IMR-90 (cell line): ENCODE data around the gene GMPPB. TPM values are rescaled to one million over a fixed set of nuclear protein-coding genes. Genes with fewer than 3 reads are reported as not detected.

ENCODE experiments used
- ATAC-seq: fragments of 200-7000 bp; cut with Tn5 transposase; 2 replicates; pipeline ENCODE4 v1.9.1; 2020; ENCODE audit warnings: low read depth, mild to moderate bottlenecking, moderate library complexity
- BruUV-seq: library from RNA; stranded (reverse); fragments of 400-500 nt; replicated peaks from 2 replicates; lab custom pipeline; 2021; lab: Mats Ljungman, UMichigan
- CTCF ChIA-PET: fragments of 300-600 bp; formaldehyde crosslinking; extraction: SDS; loops from one replicate; lab custom pipeline; 2021; ENCODE audit warnings: antibody characterized with exemption; lab: Yijun Ruan, JAX
- POLR2A ChIA-PET: fragments of 300-600 bp; sonication (Branson Sonifier 250); formaldehyde crosslinking; loops from one replicate; lab custom pipeline; 2022; ENCODE audit warnings: antibody characterized with exemption; ENCODE audit not compliant: unreplicated experiment; lab: Charles Lee
- DNase-seq: peaks from one replicate; pipeline ENCODE4 v3.0.0; 2013
- H2AFZ ChIP-seq: replicated peaks from 2 replicates; pipeline ENCODE3; 2013; ENCODE audit warnings: low read length, mild to moderate bottlenecking; ENCODE audit not compliant: poor library complexity
- H2AK5ac ChIP-seq: 2 replicates; pipeline ENCODE4 v1.6.1; 2013; ENCODE audit warnings: low read depth, low read length, inconsistent platforms
- H2AK9ac ChIP-seq: replicated peaks from 2 replicates; pipeline ENCODE3; 2013; ENCODE audit warnings: mild to moderate bottlenecking, low read depth, low read length, moderate library complexity; ENCODE audit not compliant: poor library complexity
- H2BK120ac ChIP-seq: 2 replicates; pipeline ENCODE4 v1.6.1; 2013; ENCODE audit warnings: low read depth, low read length, inconsistent platforms
- H2BK15ac ChIP-seq: 3 replicates; pipeline ENCODE4 v1.6.1; 2013; ENCODE audit warnings: low read depth, low read length, inconsistent platforms
- H2BK20ac ChIP-seq: 2 replicates; pipeline ENCODE4 v1.6.1; 2013; ENCODE audit warnings: low read depth, mild to moderate bottlenecking, inconsistent platforms, low read length, moderate library complexity
- H2BK5ac ChIP-seq: 2 replicates; pipeline ENCODE4 v1.6.1; 2013; ENCODE audit warnings: mild to moderate bottlenecking, low read depth, low read length, inconsistent platforms; ENCODE audit not compliant: poor library complexity, severe bottlenecking
- H3K14ac ChIP-seq: replicated peaks from 2 replicates; pipeline ENCODE4 v1.6.1; 2013; ENCODE audit warnings: low read depth, low read length, inconsistent platforms
- H3K18ac ChIP-seq: 2 replicates; pipeline ENCODE4 v1.6.1; 2013; ENCODE audit warnings: low read depth, low read length, control low read depth
- H3K23ac ChIP-seq: 2 replicates; pipeline ENCODE4 v1.6.1; 2013; ENCODE audit warnings: low read depth, low read length, inconsistent platforms
- H3K27ac ChIP-seq: 2 replicates; pipeline ENCODE4 v1.5.1; 2013; ENCODE audit warnings: mild to moderate bottlenecking, control low read depth, low read length; ENCODE audit not compliant: insufficient read depth
- H3K27me3 ChIP-seq: 2 replicates; pipeline ENCODE4 v1.6.1; 2013; ENCODE audit warnings: low read length; ENCODE audit not compliant: control insufficient read depth, insufficient read depth
- H3K36me3 ChIP-seq: 2 replicates; pipeline ENCODE4 v1.6.1; 2013; ENCODE audit warnings: low read length, mixed read lengths; ENCODE audit not compliant: control insufficient read depth, insufficient read depth
- H3K4ac ChIP-seq: 2 replicates; pipeline ENCODE4 v1.6.1; 2013; ENCODE audit warnings: low read depth, low read length, inconsistent platforms
- H3K4me1 ChIP-seq: 2 replicates; pipeline ENCODE4 v1.6.1; 2013; ENCODE audit warnings: low read length, mixed read lengths; ENCODE audit not compliant: control insufficient read depth, insufficient read depth
- H3K4me2 ChIP-seq: 2 replicates; pipeline ENCODE4 v1.6.1; 2013; ENCODE audit warnings: low read depth, mild to moderate bottlenecking, control low read depth, low read length, moderate library complexity
- H3K4me3 ChIP-seq: 2 replicates; pipeline ENCODE4 v1.5.1; 2013; ENCODE audit warnings: low read depth, mild to moderate bottlenecking, control low read depth, low read length, moderate library complexity; ENCODE audit not compliant: insufficient read depth
- H3K56ac ChIP-seq: 2 replicates; pipeline ENCODE4 v1.6.1; 2013; ENCODE audit warnings: low read length, inconsistent platforms; ENCODE audit not compliant: insufficient read depth; ENCODE audit errors: extremely low read depth
- H3K79me1 ChIP-seq, 2 experiments: 2 replicates each; pipeline ENCODE4 v1.6.1; 2013; ENCODE audit warnings: low read length in 2 of 2, inconsistent platforms in 1 of 2, low read depth in 1 of 2
- H3K9ac ChIP-seq: 2 replicates; pipeline ENCODE4 v1.6.1; 2013; ENCODE audit warnings: low read depth, low read length, control low read depth
- H3K9me1 ChIP-seq: 2 replicates; pipeline ENCODE4 v1.6.1; 2013; ENCODE audit warnings: low read length, inconsistent platforms; ENCODE audit not compliant: insufficient read depth
- H3K9me3 ChIP-seq: 2 replicates; pipeline ENCODE4 v1.6.1; 2013; ENCODE audit warnings: low read length; ENCODE audit not compliant: control insufficient read depth, insufficient read depth
- H4K20me1 ChIP-seq: 2 replicates; pipeline ENCODE4 v1.6.1; 2013; ENCODE audit warnings: low read length, inconsistent platforms; ENCODE audit not compliant: insufficient read depth
- H4K5ac ChIP-seq: 2 replicates; pipeline ENCODE4 v1.6.1; 2013; ENCODE audit warnings: mild to moderate bottlenecking, low read depth, low read length, control low read depth
- H4K8ac ChIP-seq, 2 experiments: 2 replicates each; pipeline ENCODE4 v1.6.1; 2013; ENCODE audit warnings: low read depth in 2 of 2, low read length in 2 of 2, control low read depth in 1 of 2, inconsistent platforms in 1 of 2
- H4K91ac ChIP-seq: 2 replicates; pipeline ENCODE4 v1.6.1; 2013; ENCODE audit warnings: low read depth, low read length, inconsistent platforms; ENCODE audit not compliant: insufficient read depth
- BHLHE40 ChIP-seq: fragments of 150-350 bp; IDR thresholded peaks from 2 replicates; pipeline ENCODE4 v1.6.1; 2016; ENCODE audit warnings: mild to moderate bottlenecking, low read depth, low read length
- CHD1 ChIP-seq: IDR thresholded peaks from 2 replicates; pipeline ENCODE4 v1.6.1; 2012; ENCODE audit warnings: low read depth, low read length, improper control_type of control experiment
- RAD21 ChIP-seq: IDR thresholded peaks from 2 replicates; pipeline ENCODE4 v1.6.1; 2012; ENCODE audit warnings: low read length, improper control_type of control experiment
- RFX5 ChIP-seq: IDR thresholded peaks from 2 replicates; pipeline ENCODE4 v1.8.0; 2012; ENCODE audit warnings: low read depth, mild to moderate bottlenecking, low read length, moderate library complexity
- USF2 ChIP-seq: fragments of 150-350 bp; IDR thresholded peaks from 2 replicates; pipeline ENCODE4 v1.6.1; 2017; ENCODE audit warnings: mild to moderate bottlenecking, antibody characterized with exemption, low read length, low read depth
- WGBS, 2 experiments: methylation state at CpG; one replicate each; pipeline versions ENCODE4 v1.1.5 to v1.1.7; 2013; ENCODE audit warnings: missing lambda C conversion rate in 2 of 2; ENCODE audit not compliant: insufficient read length in 1 of 2; ENCODE audit errors: extremely low coverage in 2 of 2; 5-methylcytosine and 5-hydroxymethylcytosine counted together
- dilution Hi-C: fragments of 300-500 bp; cut with HindIII; formaldehyde crosslinking; loops from one replicate; pipeline ENCODE4 v1.14.3; 2018; ENCODE audit warnings: low sequenced_read_pairs; ENCODE audit not compliant: unreplicated experiment
- in situ Hi-C: fragments of 300-500 bp; cut with MboI; formaldehyde crosslinking; loops from 3 replicates; pipeline ENCODE4 v1.14.3; 2019; ENCODE audit warnings: low sequenced_read_pairs, inconsistent platforms, mixed read lengths
- intact Hi-C: fragments of 100-400 bp; cut with micrococcal nuclease; formaldehyde crosslinking; loops from 2 replicates; pipeline ENCODE4 v1.10.0; 2022
- polyA plus RNA-seq, 3 experiments: library from polyadenylated mRNA; depleted of rRNA; stranded (reverse); fragments of >200 nt; gene quantifications; 2 replicates each; pipeline ENCODE4 v1.2.3, GENCODE V29; 2012; ENCODE audit warnings: low replicate concordance in 1 of 3
- total RNA-seq: library from RNA; depleted of rRNA; stranded (reverse); fragments of >200 nt; gene quantifications from 2 replicates; pipeline ENCODE4 v1.2.3, GENCODE V29; 2012

Gene GMPPB
- total and polyA plus RNA-seq, 2 of the 4 experiments (the other 2 are of a cell fraction): 27.9 to 37.3 TPM

GRCh38 chr3:49724586-49724985 is 835 bp upstream of the GMPPB start:
- Histone ChIP-seq H3K56ac (peak overlapping the region; percentile 82), H3K4me3 (peak overlapping the region; percentile 67; the same call in 1 of the 2 replicates), H3K79me1 (peaks cover 15 to 40% of the 10 kb centered on the region in 2 experiments; a peak in 3 of 4 replicates), H3K18ac (no peak overlapping the region), H3K9me1 (peaks cover 5% of the 10 kb centered on the region; the same call in 1 of the 2 replicates), H2BK15ac (no peak overlapping the region), H2BK20ac (no peak overlapping the region), H3K27ac (peak overlapping the region; percentile 88), H3K9ac (peak overlapping the region; percentile 90), H2AK5ac (peak overlapping the region; percentile 98), H3K4me2 (peak overlapping the region; percentile 82), H2AFZ (peak overlapping the region; percentile 77), H2BK5ac (peak overlapping the region; percentile 82), H4K5ac (peak overlapping the region; percentile 67), H2BK120ac (no peak overlapping the region), H4K8ac (peak overlapping the region; percentile 95 to 96), H2AK9ac (peak overlapping the region; percentile 100), H3K4ac (peak overlapping the region; percentile 87), H3K27me3 (no peaks in the 10 kb centered on the region), H3K4me1 (peaks cover 11% of the 10 kb centered on the region), H3K36me3 (peaks cover 45% of the 10 kb centered on the region), H4K91ac (peak overlapping the region; percentile 93), H3K23ac (peak overlapping the region; percentile 71; the same call in 1 of the 2 replicates), H4K20me1 (peaks cover 23% of the 10 kb centered on the region), H3K14ac (peak overlapping the region; percentile 78), H3K9me3 (no peaks in the 10 kb centered on the region)
- WGBS, 2 experiments: 60% methylated on average over 4 of the region's 6 CpGs; no CpG with 5 or more reads in 1 of the 2 experiments
- no TSS peak for BruUV-seq
- no peak for TF ChIP-seq CHD1
- TF ChIP-seq USF2: no peak
- TF ChIP-seq BHLHE40: 0 out of 2 replicates have a peak, but pooled peaks have one; percentile 16
- TF ChIP-seq RAD21: no peak
- no peak for TF ChIP-seq RFX5
- POLR2A ChIA-PET: no interaction called here
- DNase-seq: peak; percentile 12
- in situ Hi-C loops (no loop called here), dilution Hi-C loops (no loop called here), intact Hi-C loops (no loop called here)
- CTCF ChIA-PET: no interaction called here
- ATAC-seq: no peak
